Mesothelial cell of epicardium (in vitro differentiated cells): ENCODE results near the gene TNK2. TPM values are rescaled to one million over a fixed set of nuclear protein-coding genes. Genes with fewer than 3 reads are reported as not detected.

Experiments
- DNase-seq, 2 experiments: peaks; one replicate each; pipeline ENCODE4 v3.0.0; 2021; ENCODE audit warnings: low spot score in 2 of 2; ENCODE audit not compliant: unreplicated experiment in 2 of 2
- H3K27ac Mint-ChIP-seq: 2 replicates; pipeline ENCODE4 v1.8.0; 2021; ENCODE audit warnings: mixed read lengths
- H3K27me3 Mint-ChIP-seq: 2 replicates; pipeline ENCODE4 v1.8.0; 2021; ENCODE audit warnings: low read depth, mixed read lengths
- H3K36me3 Mint-ChIP-seq: 2 replicates; pipeline ENCODE4 v1.8.0; 2021; ENCODE audit warnings: mixed read lengths
- H3K4me1 Mint-ChIP-seq: 2 replicates; pipeline ENCODE4 v1.8.0; 2021; ENCODE audit warnings: mixed read lengths
- H3K4me3 Mint-ChIP-seq: 2 replicates; pipeline ENCODE4 v1.8.0; 2021; ENCODE audit warnings: mild to moderate bottlenecking, moderate library complexity, mixed read lengths
- H3K9me3 Mint-ChIP-seq: 2 replicates; pipeline ENCODE4 v1.8.0; 2021; ENCODE audit warnings: mixed read lengths
- total RNA-seq: library from RNA; stranded (reverse); gene quantifications from 3 replicates; pipeline ENCODE4 v1.2.1, GENCODE V29; 2021
- TF ChIP-seq, protein P1 (sequence below): fragments of 200-600 bp; sonication (generic); IDR thresholded peaks from one replicate; pipeline ENCODE4 v1.5.0; 2021; ENCODE audit warnings: antibody characterized with exemption; ENCODE audit not compliant: unreplicated experiment

Gene TNK2
- total RNA-seq, 1 donor from 2014 or later, result 49.1 TPM

DNA sequence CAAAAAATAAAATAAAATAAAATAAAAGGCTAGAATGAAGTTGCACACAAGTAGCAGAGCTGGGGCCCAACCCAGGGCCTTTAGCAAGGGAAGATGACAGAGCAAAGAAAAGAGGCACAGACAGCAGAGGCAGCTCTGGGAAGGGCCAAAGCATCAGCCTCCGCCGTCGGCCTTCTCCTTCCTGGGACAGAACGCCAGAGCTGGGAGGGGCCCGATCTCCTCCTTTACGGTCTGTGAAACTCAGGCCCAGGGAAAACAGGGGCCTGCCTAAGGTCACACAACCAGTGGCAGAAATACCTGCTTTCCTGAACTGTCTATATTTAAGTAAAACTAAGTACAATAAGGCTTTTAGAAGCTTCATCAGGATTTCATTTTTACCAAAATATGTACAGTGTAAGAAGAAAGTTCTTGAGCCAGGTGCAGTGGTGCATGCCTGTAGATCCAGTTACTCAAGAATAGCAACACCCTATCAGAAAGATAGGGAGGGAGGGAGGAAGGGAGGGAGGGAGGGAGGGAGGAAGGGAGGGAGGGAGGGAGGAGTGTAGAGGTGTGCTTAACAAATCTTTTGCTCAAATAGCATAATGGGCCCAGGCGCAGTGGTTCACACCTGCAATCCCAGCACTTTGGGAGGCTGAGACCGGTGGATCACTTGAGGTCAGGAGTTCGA is 53.6 kb downstream of the TNK2 start:
- Mint-ChIP-seq H3K4me3 (no peak overlapping the region), H3K27ac (no peak overlapping the region), H3K4me1 (peaks cover 4% of the 10 kb centered on the region), H3K36me3 (no peaks in the 10 kb centered on the region), H3K27me3 (peaks cover 5% of the 10 kb centered on the region), H3K9me3 (no peaks in the 10 kb centered on the region)
- TF ChIP-seq, protein P1, sequence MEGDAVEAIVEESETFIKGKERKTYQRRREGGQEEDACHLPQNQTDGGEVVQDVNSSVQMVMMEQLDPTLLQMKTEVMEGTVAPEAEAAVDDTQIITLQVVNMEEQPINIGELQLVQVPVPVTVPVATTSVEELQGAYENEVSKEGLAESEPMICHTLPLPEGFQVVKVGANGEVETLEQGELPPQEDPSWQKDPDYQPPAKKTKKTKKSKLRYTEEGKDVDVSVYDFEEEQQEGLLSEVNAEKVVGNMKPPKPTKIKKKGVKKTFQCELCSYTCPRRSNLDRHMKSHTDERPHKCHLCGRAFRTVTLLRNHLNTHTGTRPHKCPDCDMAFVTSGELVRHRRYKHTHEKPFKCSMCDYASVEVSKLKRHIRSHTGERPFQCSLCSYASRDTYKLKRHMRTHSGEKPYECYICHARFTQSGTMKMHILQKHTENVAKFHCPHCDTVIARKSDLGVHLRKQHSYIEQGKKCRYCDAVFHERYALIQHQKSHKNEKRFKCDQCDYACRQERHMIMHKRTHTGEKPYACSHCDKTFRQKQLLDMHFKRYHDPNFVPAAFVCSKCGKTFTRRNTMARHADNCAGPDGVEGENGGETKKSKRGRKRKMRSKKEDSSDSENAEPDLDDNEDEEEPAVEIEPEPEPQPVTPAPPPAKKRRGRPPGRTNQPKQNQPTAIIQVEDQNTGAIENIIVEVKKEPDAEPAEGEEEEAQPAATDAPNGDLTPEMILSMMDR, result no peak
- no peak for DNase-seq

DNA sequence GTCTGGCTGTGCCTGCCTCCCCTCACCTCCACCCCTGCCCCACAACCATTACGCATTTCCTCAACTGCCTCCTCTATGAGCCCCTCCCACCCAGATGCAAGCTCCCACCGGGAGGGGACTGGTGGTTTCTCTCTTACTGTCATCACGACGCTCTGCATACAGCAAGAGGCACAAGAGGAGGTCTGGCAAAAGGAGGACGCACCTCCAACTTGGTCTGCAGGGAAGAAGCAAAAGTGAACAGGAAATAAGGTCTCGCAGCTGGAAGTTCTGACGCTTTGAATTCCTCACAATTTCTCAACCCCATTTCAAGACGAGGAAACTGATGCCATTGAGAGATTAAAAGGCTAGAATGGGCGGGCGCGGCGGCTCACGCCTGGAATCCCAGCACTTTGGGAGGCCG is 54.4 kb downstream of the TNK2 start:
- Mint-ChIP-seq H3K27me3 (peaks cover 3% of the 10 kb centered on the region), H3K36me3 (no peaks in the 10 kb centered on the region), H3K27ac (peak overlapping the region; percentile 54), H3K4me1 (no peaks in the 10 kb centered on the region), H3K9me3 (no peaks in the 10 kb centered on the region), H3K4me3 (no peak overlapping the region)
- TF ChIP-seq, protein P1, result no peak
- DNase-seq, result no peak

DNA sequence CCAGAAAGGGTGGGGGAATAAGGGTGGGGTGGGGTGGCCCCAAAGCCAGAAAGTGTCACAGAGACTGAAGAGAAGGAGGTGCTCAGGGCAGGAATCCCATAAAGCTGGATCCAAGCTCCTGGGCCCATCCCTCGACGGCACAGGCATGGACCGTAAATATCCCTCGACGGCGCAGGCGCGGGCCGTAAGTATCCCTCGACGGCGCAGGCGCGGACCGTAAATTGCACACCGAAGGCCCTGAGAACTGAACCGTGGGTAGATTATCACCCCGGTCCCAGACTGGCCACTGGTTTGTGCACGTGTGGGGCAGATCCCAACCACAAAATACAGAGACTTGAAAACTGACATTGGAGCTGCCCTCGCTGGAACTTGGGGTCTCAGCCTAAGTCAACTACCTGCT is 55.3 kb downstream of the TNK2 start:
- Mint-ChIP-seq H3K27ac (no peak overlapping the region), H3K4me1 (no peaks in the 10 kb centered on the region), H3K36me3 (no peaks in the 10 kb centered on the region), H3K4me3 (no peak overlapping the region), H3K9me3 (no peaks in the 10 kb centered on the region), H3K27me3 (peaks cover 3% of the 10 kb centered on the region)
- no peak for DNase-seq
- TF ChIP-seq, protein P1, result no peak

DNA sequence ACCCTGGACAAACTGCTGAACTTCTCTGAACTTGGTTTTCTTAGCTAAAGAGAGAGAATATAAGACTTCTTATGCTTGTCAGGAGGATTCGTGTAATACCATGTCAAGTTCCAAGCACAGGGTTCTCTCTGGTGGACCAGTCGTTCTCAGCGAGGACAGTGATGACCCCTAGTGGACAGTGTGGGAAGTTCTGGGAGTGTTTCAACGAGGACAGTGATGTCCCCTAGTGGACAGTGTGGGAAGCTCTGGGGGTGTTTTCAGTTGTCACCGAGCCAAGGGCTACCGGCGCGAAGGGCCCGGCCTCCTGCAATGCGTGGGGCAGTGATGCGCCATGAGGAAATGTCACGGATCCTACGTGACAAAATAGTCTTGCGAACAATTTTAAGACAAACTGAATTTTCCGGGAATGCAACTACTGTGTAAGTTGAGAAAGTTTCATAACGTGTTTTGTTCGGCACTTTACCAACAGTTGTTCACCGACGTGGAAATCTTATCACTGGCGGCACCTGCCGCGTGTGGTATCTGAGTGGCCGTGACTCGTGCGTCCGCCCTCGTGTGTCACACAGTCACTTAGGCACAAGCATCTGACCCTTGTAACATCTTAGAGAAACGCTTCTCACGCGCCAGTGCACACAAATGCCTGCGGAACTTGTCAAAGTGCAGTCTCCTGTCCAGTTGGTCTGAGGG is 57.4 kb downstream of the TNK2 start:
- Mint-ChIP-seq H3K4me1 (no peaks in the 10 kb centered on the region), H3K4me3 (no peak overlapping the region), H3K27me3 (peaks cover 3% of the 10 kb centered on the region), H3K9me3 (no peaks in the 10 kb centered on the region), H3K36me3 (no peaks in the 10 kb centered on the region), H3K27ac (no peak overlapping the region)
- DNase-seq, result peak; percentile 61 to 92
- TF ChIP-seq, protein P1, result peak; percentile 100

DNA sequence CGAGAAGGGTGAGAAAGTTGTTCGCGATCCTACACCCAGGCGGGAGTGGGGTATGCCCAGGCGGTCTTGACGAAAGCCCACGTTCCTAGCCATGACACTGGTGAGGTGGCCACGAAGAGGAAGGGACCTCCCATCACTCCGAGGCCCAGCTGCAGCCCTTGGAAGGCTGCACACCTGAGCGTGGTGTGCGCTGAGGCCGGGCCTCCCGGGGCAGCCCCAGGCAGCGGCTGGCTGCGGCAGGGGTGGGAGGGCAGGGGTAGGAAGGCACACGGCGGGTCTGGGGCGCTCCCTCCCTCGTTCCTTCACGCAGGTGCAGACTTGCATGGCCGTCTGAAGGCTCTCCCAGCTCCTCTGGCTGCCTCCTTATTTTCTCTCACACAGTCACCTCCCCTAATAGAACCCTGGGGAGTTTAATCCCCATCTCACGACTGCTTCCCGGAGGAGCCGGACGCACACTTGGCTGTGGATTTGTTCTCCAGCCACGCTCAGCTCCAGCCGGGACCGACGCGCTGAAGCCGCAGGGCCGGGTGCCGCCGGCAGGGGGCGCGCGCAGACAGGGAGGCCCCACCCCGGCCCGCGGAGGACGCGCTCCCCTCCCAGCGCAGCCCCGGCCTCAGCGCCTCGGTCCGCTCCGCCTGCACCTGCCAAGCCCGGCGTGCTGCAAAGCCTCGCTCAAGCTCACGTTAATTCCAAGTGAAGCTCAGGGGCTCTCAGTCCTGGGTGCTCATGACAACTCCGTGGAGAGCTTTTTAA is 58.9 kb downstream of the TNK2 start:
- H3K4me1 Mint-ChIP-seq, result no peaks in the 10 kb centered on the region
- no peaks in the 10 kb centered on the region for H3K9me3 Mint-ChIP-seq
- H3K36me3 Mint-ChIP-seq, result no peaks in the 10 kb centered on the region
- peaks cover 3% of the 10 kb centered on the region for H3K27me3 Mint-ChIP-seq
- no peak overlapping the region for H3K4me3 Mint-ChIP-seq
- no peak overlapping the region for H3K27ac Mint-ChIP-seq
- no peak for DNase-seq
- TF ChIP-seq, protein P1, result no peak
